ENCODE measurements around the gene PAGR1. TPM values are rescaled to one million over a fixed set of nuclear protein-coding genes. Genes with fewer than 3 reads are reported as not detected.

PAGR1 gene
- total and polyA plus RNA-seq, 10 of the 15 experiments (the other 5 are each of a cell fraction or from before 2014, with no cell fraction given) = 1.1 to 57.7 (median 23.4) TPM

- TF ChIP-seq IRF4 (IDR thresholded peaks at IDR 0.05; ENCODE audit: low read depth, low read length) (0 out of 2 replicates have a peak, but pooled peaks have one; percentile 44), YY1 (IDR thresholded peaks at IDR 0.05; ENCODE audit: low read depth, low read length) (peak; percentile 77)
Observed at GRCh38 chr16:29848420-29849297, 32.7 kb downstream of the PAGR1 start (continued).

DNA sequence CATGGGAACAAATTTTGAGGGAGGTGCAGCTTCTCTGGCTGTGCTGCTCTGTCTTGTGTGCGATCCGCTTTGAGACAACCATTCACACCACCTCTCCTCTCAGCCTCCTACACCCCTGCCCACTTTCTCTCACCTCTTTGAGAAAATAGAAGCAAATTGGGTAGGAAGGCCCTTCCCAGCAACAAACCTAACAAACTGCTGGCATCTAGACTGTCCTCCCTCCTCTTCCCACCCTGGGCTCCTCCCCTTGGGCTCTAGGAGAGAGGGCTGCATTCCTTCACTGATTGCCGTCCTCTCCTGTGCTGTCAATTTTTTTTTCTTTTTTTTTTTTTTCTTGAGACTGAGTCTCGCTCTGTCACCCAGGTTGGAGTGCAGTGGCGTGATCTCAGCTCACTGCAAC, 33.6 kb downstream of the PAGR1 start:
- ChIA-PET POLR2A (interaction anchor here (0.6 to 3.4 kb wide), 3 partner anchors 20 to 42 kb away, joined by 4 to 14 read pairs (median 8); partner anchors contain the start of gene MVP), CTCF (interaction anchor here (0.6 to 4.6 kb wide), 17 partner anchors 13 to 206 kb away, joined by 3 to 99 read pairs (median 6); partner anchors contain the start of genes KIF22, MVP, PAGR1 and TAOK2), RAD21 (ENCODE audit: unreplicated experiment) (interaction anchor here (1.4 to 3.5 kb wide), 5 partner anchors 30 to 209 kb away, joined by 3 to 51 read pairs (median 9); partner anchors contain the start of genes MVP and PAGR1), SMC1A (ENCODE audit: uncharacterized antibody, unreplicated experiment) (interaction anchor here (0.7 to 3.6 kb wide), 7 partner anchors 25 to 183 kb away, joined by 3 to 48 read pairs (median 5); partner anchors contain the start of genes MVP, PAGR1 and TMEM219)
- no peak overlapping the region for H3K4me3 ChIP-seq
- H4K20me1 ChIP-seq (ENCODE audit: control insufficient read depth, insufficient read depth) = no peaks in the 10 kb centered on the region
- no peak overlapping the region for H3K27ac ChIP-seq (ENCODE audit: control insufficient read depth, insufficient read depth)
- H3K9ac ChIP-seq (ENCODE audit: control insufficient read depth, insufficient read depth, low read length) = no peak overlapping the region
- FAIRE-seq = no peak
- no peak overlapping the region for H2AFZ ChIP-seq (ENCODE audit: control insufficient read depth, low read depth, low read length)
- no peaks in the 10 kb centered on the region for H3K9me3 ChIP-seq (replicated peaks; ENCODE audit: control insufficient read depth, insufficient read depth, low read length)
- ATAC-seq = no peak
- H3K4me1 ChIP-seq (ENCODE audit: control insufficient read depth, insufficient read depth, low read length) = no peaks in the 10 kb centered on the region
- BruUV-seq (replicated peaks) = no TSS peak
- no peak overlapping the region for H3K4me2 ChIP-seq (ENCODE audit: control insufficient read depth, insufficient read depth)
- intact Hi-C loops (cut with micrococcal nuclease; ENCODE audit: unreplicated experiment) = no loop called here
- H3K27me3 ChIP-seq (replicated peaks in 1 of 2; ENCODE audit: control insufficient read depth in 2 of 2, insufficient read depth in 2 of 2, low read length in 1 of 2) = no peaks in the 10 kb centered on the region
- in situ Hi-C loops (cut with MboI) = no loop called here
- H3K36me3 ChIP-seq (ENCODE audit: control insufficient read depth in 2 of 2, insufficient read depth in 2 of 2, low read length in 1 of 2) = peaks cover 2 to 3% of the 10 kb centered on the region in 2 experiments; a peak in 1 of 4 replicates
- 79% methylated on average over 4 of the region's 5 CpGs for WGBS (ENCODE audit: insufficient coverage, insufficient replicate concordance, low lambda C conversion rate, missing lambda C conversion rate)
- no peak for DNase-seq (ENCODE audit: low read depth, low spot score)
- H3K79me2 ChIP-seq (ENCODE audit: control insufficient read depth, insufficient read depth, low read length) = no peaks in the 10 kb centered on the region
- TF ChIP-seq ZNF207 (IDR thresholded peaks at IDR 0.05; ENCODE audit: borderline replicate concordance) = no peak
- no peak for TF ChIP-seq SMAD5 (IDR thresholded peaks at IDR 0.05; ENCODE audit: low read depth)
- TF ChIP-seq TCF7 (IDR thresholded peaks at IDR 0.05; ENCODE audit: borderline replicate concordance) = no peak
- TF ChIP-seq, protein P1, sequence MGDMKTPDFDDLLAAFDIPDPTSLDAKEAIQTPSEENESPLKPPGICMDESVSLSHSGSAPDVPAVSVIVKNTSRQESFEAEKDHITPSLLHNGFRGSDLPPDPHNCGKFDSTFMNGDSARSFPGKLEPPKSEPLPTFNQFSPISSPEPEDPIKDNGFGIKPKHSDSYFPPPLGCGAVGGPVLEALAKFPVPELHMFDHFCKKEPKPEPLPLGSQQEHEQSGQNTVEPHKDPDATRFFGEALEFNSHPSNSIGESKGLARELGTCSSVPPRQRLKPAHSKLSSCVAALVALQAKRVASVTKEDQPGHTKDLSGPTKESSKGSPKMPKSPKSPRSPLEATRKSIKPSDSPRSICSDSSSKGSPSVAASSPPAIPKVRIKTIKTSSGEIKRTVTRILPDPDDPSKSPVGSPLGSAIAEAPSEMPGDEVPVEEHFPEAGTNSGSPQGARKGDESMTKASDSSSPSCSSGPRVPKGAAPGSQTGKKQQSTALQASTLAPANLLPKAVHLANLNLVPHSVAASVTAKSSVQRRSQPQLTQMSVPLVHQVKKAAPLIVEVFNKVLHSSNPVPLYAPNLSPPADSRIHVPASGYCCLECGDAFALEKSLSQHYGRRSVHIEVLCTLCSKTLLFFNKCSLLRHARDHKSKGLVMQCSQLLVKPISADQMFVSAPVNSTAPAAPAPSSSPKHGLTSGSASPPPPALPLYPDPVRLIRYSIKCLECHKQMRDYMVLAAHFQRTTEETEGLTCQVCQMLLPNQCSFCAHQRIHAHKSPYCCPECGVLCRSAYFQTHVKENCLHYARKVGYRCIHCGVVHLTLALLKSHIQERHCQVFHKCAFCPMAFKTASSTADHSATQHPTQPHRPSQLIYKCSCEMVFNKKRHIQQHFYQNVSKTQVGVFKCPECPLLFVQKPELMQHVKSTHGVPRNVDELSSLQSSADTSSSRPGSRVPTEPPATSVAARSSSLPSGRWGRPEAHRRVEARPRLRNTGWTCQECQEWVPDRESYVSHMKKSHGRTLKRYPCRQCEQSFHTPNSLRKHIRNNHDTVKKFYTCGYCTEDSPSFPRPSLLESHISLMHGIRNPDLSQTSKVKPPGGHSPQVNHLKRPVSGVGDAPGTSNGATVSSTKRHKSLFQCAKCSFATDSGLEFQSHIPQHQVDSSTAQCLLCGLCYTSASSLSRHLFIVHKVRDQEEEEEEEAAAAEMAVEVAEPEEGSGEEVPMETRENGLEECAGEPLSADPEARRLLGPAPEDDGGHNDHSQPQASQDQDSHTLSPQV (IDR thresholded peaks at IDR 0.05) = no peak
- no peak for TF ChIP-seq LARP7 (IDR thresholded peaks at IDR 0.05)
- TF ChIP-seq ZNF384 (IDR thresholded peaks at IDR 0.05; ENCODE audit: borderline replicate concordance, low read depth, low read length) = no peak
- TF ChIP-seq CEBPZ (IDR thresholded peaks at IDR 0.05; ENCODE audit: low read depth, low read length) = no peak
- TF ChIP-seq, protein P2, sequence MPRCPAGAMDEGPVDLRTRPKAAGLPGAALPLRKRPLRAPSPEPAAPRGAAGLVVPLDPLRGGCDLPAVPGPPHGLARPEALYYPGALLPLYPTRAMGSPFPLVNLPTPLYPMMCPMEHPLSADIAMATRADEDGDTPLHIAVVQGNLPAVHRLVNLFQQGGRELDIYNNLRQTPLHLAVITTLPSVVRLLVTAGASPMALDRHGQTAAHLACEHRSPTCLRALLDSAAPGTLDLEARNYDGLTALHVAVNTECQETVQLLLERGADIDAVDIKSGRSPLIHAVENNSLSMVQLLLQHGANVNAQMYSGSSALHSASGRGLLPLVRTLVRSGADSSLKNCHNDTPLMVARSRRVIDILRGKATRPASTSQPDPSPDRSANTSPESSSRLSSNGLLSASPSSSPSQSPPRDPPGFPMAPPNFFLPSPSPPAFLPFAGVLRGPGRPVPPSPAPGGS (IDR thresholded peaks at IDR 0.05; ENCODE audit: borderline replicate concordance, insufficient read depth, low read depth, low read length, poor library complexity, severe bottlenecking) = no peak
- no peak for TF ChIP-seq TAF1 (IDR thresholded peaks at IDR 0.05; ENCODE audit: borderline replicate concordance, low read depth, low read length)
- no peak for TF ChIP-seq KDM1A (IDR thresholded peaks at IDR 0.05; ENCODE audit: borderline replicate concordance)
